Measurements from ENCODE around the gene KCNJ6.
"Not testable (repeated sequence)": the region's sequence is repeated elsewhere in the genome, so short reads cannot be mapped to it uniquely, and the experiment has no call there.

The KCNJ6 gene

GRCh38 chr21:37916310-37917051 lies at the start of gene KCNJ6:
TSS of gene KCNJ6 (minus strand) at chr21:37916457. CDS start at chr21:37840682, 75,775 bp downstream.
- DNase-seq = no peak

GRCh38 chr21:37965088-37965805 lies 49.0 kb upstream of the KCNJ6 start:
- DNase-seq = no peak

- no peak for DNase-seq
These were observed 42.3 kb upstream of the KCNJ6 start for GRCh38 chr21:37958537-37958936.

GRCh38 chr21:37956772-37957171 lies 40.5 kb upstream of the KCNJ6 start:
- DNase-seq = no peak

GRCh38 chr21:37945036-37945435 lies 28.8 kb upstream of the KCNJ6 start:
- no peak for DNase-seq

GRCh38 chr21:37944496-37944895 lies 28.2 kb upstream of the KCNJ6 start:
- DNase-seq = no peak

GRCh38 chr21:37940691-37941090 lies 24.4 kb upstream of the KCNJ6 start:
- no peak for DNase-seq

GRCh38 chr21:37939838-37940237 lies 23.6 kb upstream of the KCNJ6 start:
- DNase-seq = no peak

- DNase-seq = no peak
These were observed 23.0 kb upstream of the KCNJ6 start for GRCh38 chr21:37939251-37939650.

GRCh38 chr21:37937668-37938067 lies 21.4 kb upstream of the KCNJ6 start:
- DNase-seq = no peak

- DNase-seq = no peak
These were observed 19.9 kb upstream of the KCNJ6 start for GRCh38 chr21:37936010-37936785.

GRCh38 chr21:37932936-37933335 lies 16.7 kb upstream of the KCNJ6 start:
- DNase-seq = no peak

GRCh38 chr21:37927711-37928110 lies 11.5 kb upstream of the KCNJ6 start:
- DNase-seq = no peak

- DNase-seq = no peak
These were observed 4.8 kb upstream of the KCNJ6 start for GRCh38 chr21:37921091-37921490.

GRCh38 chr21:37920302-37920701 lies 4.0 kb upstream of the KCNJ6 start:
- DNase-seq = not testable (repeated sequence)

- DNase-seq = no peak
These were observed 1.4 kb upstream of the KCNJ6 start for GRCh38 chr21:37917612-37918011.

- no peak for DNase-seq
These were observed 332 bp downstream of the KCNJ6 start for GRCh38 chr21:37915941-37916309.

- no peak for DNase-seq
These were observed 753 bp downstream of the KCNJ6 start for GRCh38 chr21:37915497-37915911.

GRCh38 chr21:37912616-37913015 lies 3.6 kb downstream of the KCNJ6 start:
- DNase-seq = no peak

GRCh38 chr21:37909936-37910335 lies 6.3 kb downstream of the KCNJ6 start:
- no peak for DNase-seq

GRCh38 chr21:37908691-37909090 lies 7.6 kb downstream of the KCNJ6 start:
- no peak for DNase-seq

- no peak for DNase-seq
These were observed 9.2 kb downstream of the KCNJ6 start for GRCh38 chr21:37907076-37907475.

- DNase-seq = no peak
These were observed 11.0 kb downstream of the KCNJ6 start for GRCh38 chr21:37905291-37905690.

GRCh38 chr21:37904856-37905255 lies 11.4 kb downstream of the KCNJ6 start:
- DNase-seq = no peak

All from stimulated activated CD4-positive, alpha-beta T cell treated with anti-CD3 and anti-CD28 coated beads, Interleukin-4, amount 100 ng/mL, for 24 hours (primary cell).